OCI-LY3 (cell line): ENCODE data around the gene GRAMD4.

Experiments
- CTCF ChIP-seq: fragments of 200-600, 300-600 bp; sonication (generic); IDR thresholded peaks from 2 replicates; pipeline ENCODE4 v1.5.1; 2014; ENCODE audit warnings: antibody characterized with exemption, low read length, low read depth
- EZH2phosphoT487 ChIP-seq: fragments of 200-600 bp; shearing (Covaris generic); IDR thresholded peaks from 2 replicates; pipeline ENCODE4 v1.6.1; 2018; ENCODE audit warnings: antibody characterized with exemption, mixed run types, low read depth

DNA sequence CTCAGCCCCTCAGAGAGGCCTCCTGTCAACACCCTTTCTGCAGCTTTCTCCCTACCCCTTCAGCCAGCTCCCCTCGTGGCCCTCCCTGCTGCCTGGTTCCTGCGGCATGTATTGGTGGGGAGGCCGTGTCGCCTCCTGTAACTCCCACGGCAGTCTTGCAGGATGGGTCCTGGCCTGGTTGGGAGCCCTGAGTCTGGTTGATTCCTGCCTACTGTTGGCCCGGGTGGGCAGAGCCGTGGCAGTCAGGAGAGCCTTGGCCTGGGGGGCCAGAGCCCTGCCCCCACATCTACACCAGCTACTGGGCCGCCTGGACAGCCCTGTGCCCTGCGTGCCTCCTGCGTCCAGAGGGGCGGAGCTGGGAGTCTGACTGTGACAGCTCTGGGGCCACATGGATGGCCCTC is 30.3 kb upstream of the GRAMD4 start:
- TF ChIP-seq CTCF (no peak), EZH2phosphoT487 (no peak)
